HepG2 (cell line): ENCODE measurements around the gene PSMD1. TPM values are rescaled to one million over a fixed set of nuclear protein-coding genes. Genes with fewer than 3 reads are reported as not detected.

ENCODE experiments used
- ARHGAP35 ChIP-seq: sonication (generic); formaldehyde crosslinking; IDR thresholded peaks from 2 replicates; pipeline ENCODE4 v1.9.0; 2022; ENCODE audit warnings: mild to moderate bottlenecking, inconsistent platforms, moderate library complexity, missing genetic modification reagents, borderline replicate concordance
- CAMTA2 ChIP-seq: sonication (generic); formaldehyde crosslinking; IDR thresholded peaks from 2 replicates; pipeline ENCODE4 v1.4.0; 2020; ENCODE audit warnings: mild to moderate bottlenecking, missing genetic modification reagents, borderline replicate concordance
- E2F2 ChIP-seq: sonication (generic); formaldehyde crosslinking; IDR thresholded peaks from 2 replicates; pipeline ENCODE4 v1.4.0; 2020; ENCODE audit warnings: missing genetic modification reagents, borderline replicate concordance
- HNRNPK ChIP-seq: fragments of 200-400 bp; formaldehyde crosslinking; IDR thresholded peaks from 2 replicates; pipeline ENCODE4 v1.6.1; 2018; ENCODE audit warnings: low read length, low read depth, moderate library complexity, mild to moderate bottlenecking; ENCODE audit not compliant: poor library complexity, severe bottlenecking
- THRA ChIP-seq: sonication (generic); formaldehyde crosslinking; IDR thresholded peaks from 2 replicates; pipeline ENCODE4 v1.4.0; 2020; ENCODE audit warnings: missing genetic modification reagents, borderline replicate concordance
- ZBTB10 ChIP-seq: sonication (generic); formaldehyde crosslinking; IDR thresholded peaks from 2 replicates; pipeline ENCODE4 v1.4.0; 2020; ENCODE audit warnings: missing genetic modification reagents, borderline replicate concordance
- ZBTB4 ChIP-seq: sonication (generic); formaldehyde crosslinking; IDR thresholded peaks from 2 replicates; pipeline ENCODE4 v1.4.0; 2020; ENCODE audit warnings: missing genetic modification reagents, mild to moderate bottlenecking, borderline replicate concordance
- ZFP41 ChIP-seq: sonication (generic); formaldehyde crosslinking; IDR thresholded peaks from 2 replicates; pipeline ENCODE4 v1.4.0; 2020; ENCODE audit warnings: mild to moderate bottlenecking, missing genetic modification reagents, borderline replicate concordance
- ZNF143 ChIP-seq: sonication (generic); formaldehyde crosslinking; IDR thresholded peaks from 2 replicates; pipeline ENCODE4 v1.4.0; 2020; ENCODE audit warnings: missing genetic modification reagents
- ZNF224 ChIP-seq: sonication (generic); formaldehyde crosslinking; IDR thresholded peaks from 2 replicates; pipeline ENCODE4 v1.5.0; 2020; ENCODE audit warnings: mild to moderate bottlenecking, missing genetic modification reagents
- ZNF776 ChIP-seq: sonication (generic); formaldehyde crosslinking; IDR thresholded peaks from 2 replicates; pipeline ENCODE4 v1.4.0; 2020; ENCODE audit warnings: mild to moderate bottlenecking, missing genetic modification reagents
- polyA plus RNA-seq, 8 experiments: library from polyadenylated mRNA; depleted of rRNA in 3 of 8; stranded (reverse) in 7 of 8; unstranded in 1 of 8; fragments of >200 nt; fragmentation: Illumina TruSeq in 4 of 8; extraction: Trizol in 4 of 8; gene quantifications; 2 replicates each; pipeline versions ENCODE4 v1.2.1 to v1.2.3, GENCODE V29; 2011 to 2016; ENCODE audit warnings: low read depth in 4 of 8, missing spikeins in 1 of 8, mixed read lengths in 1 of 8; ENCODE audit not compliant: insufficient read depth in 1 of 8
- total RNA-seq, 5 experiments: library from RNA; depleted of rRNA; stranded (reverse); fragments of >200 nt; fragmentation: Illumina TruSeq; extraction: Trizol; gene quantifications; 2 replicates each; pipeline ENCODE4 v1.2.3, GENCODE V29; 2016; ENCODE audit warnings: low read depth in 1 of 5
- TF ChIP-seq, protein P1 (sequence below): sonication (generic); formaldehyde crosslinking; IDR thresholded peaks from 2 replicates; pipeline ENCODE4 v1.5.0; 2020; ENCODE audit warnings: mild to moderate bottlenecking, missing genetic modification reagents

The PSMD1 gene
- total and polyA plus RNA-seq, 2 of the 13 experiments (the other 11 are each of a cell fraction or from before 2014, with no cell fraction given): 136 to 191 TPM

GRCh38 chr2:231050018-231050901, 6.4 kb upstream of the PSMD1 start (continued):
- peak; percentile 98 for TF ChIP-seq ZBTB10
- TF ChIP-seq HNRNPK: no peak
- TF ChIP-seq ZBTB4 (CRISPR knock-in tag): peak; percentile 98; the same call in 1 of the 2 replicates
- peak; percentile 87; the same call in 1 of the 2 replicates for TF ChIP-seq E2F2 (CRISPR knock-in tag)
- peak; percentile 87; the same call in 1 of the 2 replicates for TF ChIP-seq ZNF224 (CRISPR knock-in tag)
- TF ChIP-seq THRA (CRISPR knock-in tag): peak; percentile 97
- peak; percentile 86; the same call in 1 of the 2 replicates for TF ChIP-seq ARHGAP35 (CRISPR knock-in tag)
- TF ChIP-seq ZNF143 (CRISPR knock-in tag): peak; percentile 56; the same call in 1 of the 2 replicates
- no peak for TF ChIP-seq ZFP41 (CRISPR knock-in tag)
- TF ChIP-seq CAMTA2 (CRISPR knock-in tag): no peak
- TF ChIP-seq ZNF776: 0 out of 2 replicates have a peak, but pooled peaks have one; percentile 70
- TF ChIP-seq, protein P1, sequence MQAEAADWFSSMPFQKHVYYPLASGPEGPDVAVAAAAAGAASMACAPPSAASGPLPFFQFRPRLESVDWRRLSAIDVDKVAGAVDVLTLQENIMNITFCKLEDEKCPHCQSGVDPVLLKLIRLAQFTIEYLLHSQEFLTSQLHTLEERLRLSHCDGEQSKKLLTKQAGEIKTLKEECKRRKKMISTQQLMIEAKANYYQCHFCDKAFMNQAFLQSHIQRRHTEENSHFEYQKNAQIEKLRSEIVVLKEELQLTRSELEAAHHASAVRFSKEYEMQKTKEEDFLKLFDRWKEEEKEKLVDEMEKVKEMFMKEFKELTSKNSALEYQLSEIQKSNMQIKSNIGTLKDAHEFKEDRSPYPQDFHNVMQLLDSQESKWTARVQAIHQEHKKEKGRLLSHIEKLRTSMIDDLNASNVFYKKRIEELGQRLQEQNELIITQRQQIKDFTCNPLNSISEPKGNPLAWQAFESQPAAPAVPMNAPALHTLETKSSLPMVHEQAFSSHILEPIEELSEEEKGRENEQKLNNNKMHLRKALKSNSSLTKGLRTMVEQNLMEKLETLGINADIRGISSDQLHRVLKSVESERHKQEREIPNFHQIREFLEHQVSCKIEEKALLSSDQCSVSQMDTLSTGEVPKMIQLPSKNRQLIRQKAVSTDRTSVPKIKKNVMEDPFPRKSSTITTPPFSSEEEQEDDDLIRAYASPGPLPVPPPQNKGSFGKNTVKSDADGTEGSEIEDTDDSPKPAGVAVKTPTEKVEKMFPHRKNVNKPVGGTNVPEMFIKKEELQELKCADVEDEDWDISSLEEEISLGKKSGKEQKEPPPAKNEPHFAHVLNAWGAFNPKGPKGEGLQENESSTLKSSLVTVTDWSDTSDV (CRISPR knock-in tag): no peak; the same call in 1 of the 2 replicates
